ENCODE data around the gene DOCK6. TPM values are rescaled to one million over a fixed set of nuclear protein-coding genes. Genes with fewer than 3 reads are reported as not detected.
A peak's percentile ranks its signal among the peaks of the same experiment; 100 is the strongest.

The DOCK6 gene
- total and polyA plus RNA-seq, 11 donors: 21.6 to 57.8 (median 38.5) TPM

GRCh38 chr19:11225172-11225571 lies 37.2 kb downstream of the DOCK6 start:
- Histone ChIP-seq H3K27ac (no peak overlapping the region), H3K9me3 (peaks cover 0 to 13% (median 0%) of the 10 kb centered on the region in 12 donors), H3K36me3 (peaks cover 0 to 98% (median 73%) of the 10 kb centered on the region in 9 donors), H3K27me3 (no peaks in the 10 kb centered on the region), H3K4me1 (no peaks in the 10 kb centered on the region), H3K4me3 (no peak overlapping the region)
- intact Hi-C loops (cut with DNase I): no loop called here
- WGBS, 4 donors: 81 to 91% (median 84%) methylated on average over 5 of the region's 5 CpGs
- TF ChIP-seq CTCF (IDR thresholded peaks at IDR 0.05) (no peak), POLR2A (IDR thresholded peaks at IDR 0.05) (no peak)
- DNase-seq (no peak), ATAC-seq (peak in 2 of 4 donors; percentile 54 to 55)

GRCh38 chr19:11224429-11224828 lies 37.9 kb downstream of the DOCK6 start:
- ATAC-seq (no peak), DNase-seq (no peak)
- no peaks in the 10 kb centered on the region for H3K4me1 ChIP-seq
- intact Hi-C loops (cut with DNase I): no loop called here
- H3K27ac ChIP-seq: no peak overlapping the region
- peaks cover 0 to 13% (median 0%) of the 10 kb centered on the region in 12 donors for H3K9me3 ChIP-seq
- no peaks in the 10 kb centered on the region for H3K27me3 ChIP-seq
- 89 to 97% (median 96%) methylated on average over 3 to 7 of the region's 7 CpGs for WGBS, 4 donors
- H3K36me3 ChIP-seq: peaks cover 0 to 98% (median 74%) of the 10 kb centered on the region in 9 donors
- no peak overlapping the region for H3K4me3 ChIP-seq
- TF ChIP-seq CTCF (IDR thresholded peaks at IDR 0.05) (no peak), POLR2A (IDR thresholded peaks at IDR 0.05) (no peak)

DNA sequence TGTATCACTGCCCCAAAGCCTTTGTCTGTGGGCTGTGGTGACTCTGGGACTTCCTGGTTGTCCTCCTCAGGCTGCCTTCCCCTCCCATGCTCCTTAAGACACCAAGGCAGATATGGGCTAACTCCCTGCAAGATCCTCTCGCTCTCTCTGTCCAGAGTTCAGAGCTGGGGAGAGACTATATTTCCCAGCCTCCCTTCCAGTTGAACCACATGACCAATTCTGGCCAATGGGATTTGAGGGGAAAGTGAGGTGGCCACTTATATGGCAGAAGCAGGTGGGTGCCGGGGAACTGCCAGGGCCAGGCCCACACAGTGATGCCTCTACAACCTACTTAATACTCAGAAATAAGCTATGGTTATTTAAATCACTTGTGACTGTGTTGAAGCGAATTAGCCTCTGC lies 39.1 kb downstream of the DOCK6 start:
- DNase-seq: no peak
- no peaks in the 10 kb centered on the region for H3K27me3 ChIP-seq
- H3K4me3 ChIP-seq: no peak overlapping the region
- H3K4me1 ChIP-seq: no peaks in the 10 kb centered on the region
- no peak for ATAC-seq
- intact Hi-C loops (cut with DNase I): no loop called here
- peaks cover 0 to 13% (median 0%) of the 10 kb centered on the region in 12 donors for H3K9me3 ChIP-seq
- H3K36me3 ChIP-seq: peaks cover 0 to 96% (median 72%) of the 10 kb centered on the region in 9 donors
- no peak for TF ChIP-seq CTCF (IDR thresholded peaks at IDR 0.05)
- no peak overlapping the region for H3K27ac ChIP-seq
- 90 to 99% (median 97%) methylated on average over 3 of the region's 3 CpGs for WGBS, 4 donors

DNA sequence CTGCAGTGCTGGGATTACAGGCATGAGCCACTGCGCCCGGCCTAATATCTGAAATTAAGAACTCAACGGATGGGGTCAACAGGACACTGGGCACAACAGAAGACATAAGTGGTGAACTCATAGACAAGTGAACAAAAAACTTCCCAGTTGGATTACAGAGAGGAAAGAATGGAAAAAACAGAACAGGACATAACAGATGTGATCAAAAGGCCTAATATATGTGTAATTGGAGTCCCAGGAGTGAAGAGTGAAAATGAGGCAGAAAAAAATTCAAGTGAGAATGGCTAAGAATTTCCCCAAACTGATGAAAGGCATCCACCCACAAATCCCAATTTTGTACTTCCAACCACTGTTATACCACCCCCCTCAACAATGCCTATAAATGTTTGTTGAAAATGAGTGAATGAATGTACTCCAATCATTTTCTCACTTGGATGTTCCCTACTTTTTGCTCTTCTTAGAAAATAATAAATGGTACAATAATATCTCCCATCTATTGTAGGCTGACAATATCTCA lies 41.2 kb downstream of the DOCK6 start:
- Histone ChIP-seq H3K4me3 (no peak overlapping the region), H3K27me3 (no peaks in the 10 kb centered on the region), H3K27ac (no peak overlapping the region), H3K4me1 (no peaks in the 10 kb centered on the region), H3K9me3 (peaks cover 0 to 13% (median 0%) of the 10 kb centered on the region in 12 donors), H3K36me3 (peaks cover 0 to 96% (median 70%) of the 10 kb centered on the region in 9 donors)
- DNase-seq (no peak), ATAC-seq (no peak)
- TF ChIP-seq CTCF (IDR thresholded peaks at IDR 0.05) (no peak), POLR2A (IDR thresholded peaks at IDR 0.05) (no peak)
- 98 to 99% (median 99%) methylated on average over 3 of the region's 3 CpGs for WGBS, 4 donors
- intact Hi-C loops (cut with DNase I): no loop called here
